Liver (tissue), 9 donors: ENCODE results near the gene GYG2. TPM values are rescaled to one million over a fixed set of nuclear protein-coding genes. Genes with fewer than 3 reads are reported as not detected.

ENCODE experiments used
- DNase-seq: peaks from one replicate; pipeline ENCODE4 v3.0.0-alpha.2; 2017; ENCODE audit warnings: low spot score
- H3K27ac ChIP-seq, 2 donors: one replicate each; pipeline ENCODE4 v1.7.0; 2013; ENCODE audit warnings: inconsistent platforms in 2 of 2, low read length in 2 of 2, control low read depth in 1 of 2, low read depth in 1 of 2, mild to moderate bottlenecking in 1 of 2
- H3K27me3 ChIP-seq, 4 donors: one replicate each; pipeline versions ENCODE4 v1.6.1 to v1.7.0; 2013; ENCODE audit warnings: low read length in 3 of 4, inconsistent platforms in 1 of 4, mild to moderate bottlenecking in 1 of 4, moderate library complexity in 1 of 4; ENCODE audit not compliant: control insufficient read depth in 4 of 4, insufficient read depth in 4 of 4
- H3K36me3 ChIP-seq, 4 donors: one replicate each; pipeline versions ENCODE4 v1.6.1 to v1.7.0; 2013; ENCODE audit warnings: low read length in 3 of 4, mild to moderate bottlenecking in 3 of 4, low read depth in 1 of 4, moderate library complexity in 1 of 4; ENCODE audit not compliant: control insufficient read depth in 4 of 4, insufficient read depth in 3 of 4
- H3K4me1 ChIP-seq, 4 donors: one replicate each; pipeline versions ENCODE4 v1.6.1 to v1.7.0; 2013; ENCODE audit warnings: low read length in 3 of 4, mild to moderate bottlenecking in 3 of 4, moderate library complexity in 1 of 4; ENCODE audit not compliant: control insufficient read depth in 4 of 4, insufficient read depth in 4 of 4
- H3K4me3 ChIP-seq, 3 donors: one replicate each; pipeline versions ENCODE4 v1.6.1 to v1.7.0; 2013; ENCODE audit warnings: low read length in 3 of 3, control low read depth in 1 of 3, low read depth in 1 of 3, mild to moderate bottlenecking in 1 of 3
- H3K9ac ChIP-seq, 2 donors: one replicate each; pipeline ENCODE4 v1.7.0; 2013; ENCODE audit warnings: low read length in 2 of 2, mild to moderate bottlenecking in 2 of 2, moderate library complexity in 2 of 2, control low read depth in 1 of 2, low read depth in 1 of 2
- H3K9me3 ChIP-seq, 4 donors: one replicate each; pipeline versions ENCODE4 v1.6.1 to v1.7.0; 2013; ENCODE audit warnings: low read length in 3 of 4; ENCODE audit not compliant: control insufficient read depth in 4 of 4
- EGR1 ChIP-seq, 2 donors: IDR thresholded peaks; 2 replicates each; pipeline ENCODE4 v1.6.1; 2016 to 2018; ENCODE audit warnings: antibody characterized with exemption in 2 of 2, low read depth in 2 of 2
- FOXA1 ChIP-seq: IDR thresholded peaks from 2 replicates; pipeline ENCODE4 v1.6.1; 2016; ENCODE audit warnings: antibody characterized with exemption
- FOXA2 ChIP-seq: IDR thresholded peaks from 2 replicates; pipeline ENCODE4 v1.6.1; 2016; ENCODE audit warnings: antibody characterized with exemption
- GABPA ChIP-seq, 2 donors: IDR thresholded peaks in 1 of 2; conservative IDR thresholded peaks in 1 of 2; 2 replicates each; pipeline ENCODE4 v1.6.1; 2016; ENCODE audit warnings: antibody characterized with exemption in 2 of 2, mild to moderate bottlenecking in 1 of 2, moderate library complexity in 1 of 2
- HNF4A ChIP-seq, 2 donors: conservative IDR thresholded peaks; 2 replicates each; pipeline ENCODE4 v1.6.1; 2016; ENCODE audit warnings: antibody characterized with exemption in 2 of 2, mild to moderate bottlenecking in 2 of 2
- HNF4G ChIP-seq: IDR thresholded peaks from 2 replicates; pipeline ENCODE4 v1.6.1; 2016; ENCODE audit warnings: antibody characterized with exemption
- JUND ChIP-seq, 2 donors: IDR thresholded peaks; 2 replicates each; pipeline ENCODE4 v1.6.1; 2016; ENCODE audit warnings: antibody characterized with exemption in 2 of 2
- NR2F2 ChIP-seq: IDR thresholded peaks from 2 replicates; pipeline ENCODE4 v1.6.1; 2016; ENCODE audit warnings: antibody characterized with exemption
- RAD21 ChIP-seq, 2 donors: IDR thresholded peaks; 2 replicates each; pipeline ENCODE4 v1.6.1; 2016; ENCODE audit warnings: antibody characterized with exemption in 2 of 2, mild to moderate bottlenecking in 2 of 2
- RXRA ChIP-seq, 2 donors: IDR thresholded peaks; 2 replicates each; pipeline ENCODE4 v1.6.1; 2017 to 2018; ENCODE audit warnings: antibody characterized with exemption in 2 of 2, mild to moderate bottlenecking in 1 of 2
- SP1 ChIP-seq: IDR thresholded peaks from 2 replicates; pipeline ENCODE4 v1.6.1; 2018; ENCODE audit warnings: antibody characterized with exemption, mild to moderate bottlenecking
- TAF1 ChIP-seq: conservative IDR thresholded peaks from 2 replicates; pipeline ENCODE4 v1.6.1; 2016; ENCODE audit warnings: antibody characterized with exemption, mild to moderate bottlenecking
- YY1 ChIP-seq: IDR thresholded peaks from 2 replicates; pipeline ENCODE4 v1.6.1; 2016; ENCODE audit warnings: antibody characterized with exemption, mild to moderate bottlenecking
- WGBS: extraction: QIAGEN DNeasy Blood & Tissue Kit; methylation state at CpG from one replicate; pipeline ENCODE4 v1.1.7; 2013; 5-methylcytosine and 5-hydroxymethylcytosine counted together
- polyA plus RNA-seq, 2 donors: library from polyadenylated mRNA; stranded (reverse) in 1 of 2; unstranded in 1 of 2; fragments of 200-250 nt in 1 of 2; fragments of >200 nt in 1 of 2; fragmentation: Nextera tagmentation in 1 of 2; extraction: Ambion mirVana in 1 of 2; gene quantifications; one replicate each; pipeline versions ENCODE4 v1.2.1 to v1.2.3, GENCODE V29; 2013 to 2015
- total RNA-seq, 2 donors: library from RNA; depleted of rRNA; stranded (reverse); fragments of >200 nt; gene quantifications; one replicate each; pipeline ENCODE4 v1.2.3, GENCODE V29; 2014
- TF ChIP-seq, protein P1 (sequence below): fragments of 150-350 bp; IDR thresholded peaks from 2 replicates; pipeline ENCODE4 v1.5.1; 2017; ENCODE audit warnings: improper control_type of control experiment, low read depth, low read length; ENCODE audit not compliant: missing input control
- TF ChIP-seq, protein P2 (sequence below): IDR thresholded peaks from 2 replicates; pipeline ENCODE4 v1.6.1; 2016; ENCODE audit warnings: antibody characterized with exemption
- TF ChIP-seq, protein P3 (sequence below): IDR thresholded peaks from 2 replicates; pipeline ENCODE4 v1.6.1; 2016; ENCODE audit warnings: antibody characterized with exemption, mild to moderate bottlenecking
- TF ChIP-seq, protein P4 (sequence below): IDR thresholded peaks from 2 replicates; pipeline ENCODE4 v1.6.1; 2016; ENCODE audit warnings: antibody characterized with exemption
- TF ChIP-seq, protein P5 (sequence below): IDR thresholded peaks from 2 replicates; pipeline ENCODE4 v1.6.1; 2016; ENCODE audit warnings: antibody characterized with exemption
- donor health status: healthy.
- donor health status: healthy.
- donor health status: healthy.
- donor health status: healthy.
- donor health status: healthy.

GYG2 gene
- total and polyA plus RNA-seq, 4 donors: 11.3 to 32.6 (median 14.3) TPM

DNA sequence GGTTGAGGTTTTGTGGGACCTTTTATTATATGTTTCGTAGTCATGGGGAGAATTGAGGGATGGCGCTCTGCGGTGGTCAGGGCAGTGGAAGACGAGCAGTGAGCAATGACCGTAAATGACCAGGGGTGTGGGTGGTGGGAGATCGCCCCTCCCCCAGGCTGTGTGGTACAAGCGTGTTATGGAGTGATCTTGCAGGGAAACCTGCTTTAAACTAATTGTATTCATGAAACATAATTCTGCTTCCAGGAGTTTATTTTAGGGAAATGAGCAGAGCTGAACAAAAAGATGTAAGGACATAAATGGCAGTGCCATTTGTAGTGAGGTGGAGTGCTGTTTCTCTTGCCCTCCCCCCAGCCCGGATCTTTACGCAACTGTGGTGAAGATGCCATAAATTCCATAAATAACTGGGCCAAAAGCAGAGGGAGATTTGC, 20.2 kb downstream of the GYG2 start (continued):
- TF ChIP-seq, protein P1, sequence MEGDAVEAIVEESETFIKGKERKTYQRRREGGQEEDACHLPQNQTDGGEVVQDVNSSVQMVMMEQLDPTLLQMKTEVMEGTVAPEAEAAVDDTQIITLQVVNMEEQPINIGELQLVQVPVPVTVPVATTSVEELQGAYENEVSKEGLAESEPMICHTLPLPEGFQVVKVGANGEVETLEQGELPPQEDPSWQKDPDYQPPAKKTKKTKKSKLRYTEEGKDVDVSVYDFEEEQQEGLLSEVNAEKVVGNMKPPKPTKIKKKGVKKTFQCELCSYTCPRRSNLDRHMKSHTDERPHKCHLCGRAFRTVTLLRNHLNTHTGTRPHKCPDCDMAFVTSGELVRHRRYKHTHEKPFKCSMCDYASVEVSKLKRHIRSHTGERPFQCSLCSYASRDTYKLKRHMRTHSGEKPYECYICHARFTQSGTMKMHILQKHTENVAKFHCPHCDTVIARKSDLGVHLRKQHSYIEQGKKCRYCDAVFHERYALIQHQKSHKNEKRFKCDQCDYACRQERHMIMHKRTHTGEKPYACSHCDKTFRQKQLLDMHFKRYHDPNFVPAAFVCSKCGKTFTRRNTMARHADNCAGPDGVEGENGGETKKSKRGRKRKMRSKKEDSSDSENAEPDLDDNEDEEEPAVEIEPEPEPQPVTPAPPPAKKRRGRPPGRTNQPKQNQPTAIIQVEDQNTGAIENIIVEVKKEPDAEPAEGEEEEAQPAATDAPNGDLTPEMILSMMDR: no peak

DNA sequence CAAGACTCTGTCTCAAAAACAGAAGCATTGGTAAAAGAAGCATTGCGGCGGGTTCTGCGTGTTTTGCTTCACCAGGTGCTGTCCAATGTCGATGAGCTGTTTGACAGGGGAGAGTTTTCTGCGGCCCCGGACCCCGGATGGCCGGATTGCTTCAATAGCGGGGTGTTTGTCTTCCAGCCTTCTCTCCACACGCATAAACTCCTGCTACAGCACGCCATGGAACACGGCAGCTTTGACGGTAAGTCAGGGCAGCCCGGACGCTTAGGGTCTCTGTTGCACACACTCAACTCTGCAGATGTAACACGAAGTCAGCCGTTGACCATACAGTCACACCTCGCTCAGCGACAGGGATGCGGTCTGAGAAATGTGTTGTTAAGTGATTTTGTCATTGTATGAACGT, 26.2 kb downstream of the GYG2 start:
- DNase-seq: no peak
- H3K9me3 ChIP-seq: no peaks in the 10 kb centered on the region
- TF ChIP-seq, protein P2, sequence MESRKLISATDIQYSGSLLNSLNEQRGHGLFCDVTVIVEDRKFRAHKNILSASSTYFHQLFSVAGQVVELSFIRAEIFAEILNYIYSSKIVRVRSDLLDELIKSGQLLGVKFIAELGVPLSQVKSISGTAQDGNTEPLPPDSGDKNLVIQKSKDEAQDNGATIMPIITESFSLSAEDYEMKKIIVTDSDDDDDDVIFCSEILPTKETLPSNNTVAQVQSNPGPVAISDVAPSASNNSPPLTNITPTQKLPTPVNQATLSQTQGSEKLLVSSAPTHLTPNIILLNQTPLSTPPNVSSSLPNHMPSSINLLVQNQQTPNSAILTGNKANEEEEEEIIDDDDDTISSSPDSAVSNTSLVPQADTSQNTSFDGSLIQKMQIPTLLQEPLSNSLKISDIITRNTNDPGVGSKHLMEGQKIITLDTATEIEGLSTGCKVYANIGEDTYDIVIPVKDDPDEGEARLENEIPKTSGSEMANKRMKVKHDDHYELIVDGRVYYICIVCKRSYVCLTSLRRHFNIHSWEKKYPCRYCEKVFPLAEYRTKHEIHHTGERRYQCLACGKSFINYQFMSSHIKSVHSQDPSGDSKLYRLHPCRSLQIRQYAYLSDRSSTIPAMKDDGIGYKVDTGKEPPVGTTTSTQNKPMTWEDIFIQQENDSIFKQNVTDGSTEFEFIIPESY: no peak
- TF ChIP-seq RAD21 (IDR thresholded peaks at IDR 0.05): no peak
- TF ChIP-seq, protein P1: no peak
- TF ChIP-seq YY1: no peak
- TF ChIP-seq, protein P3, sequence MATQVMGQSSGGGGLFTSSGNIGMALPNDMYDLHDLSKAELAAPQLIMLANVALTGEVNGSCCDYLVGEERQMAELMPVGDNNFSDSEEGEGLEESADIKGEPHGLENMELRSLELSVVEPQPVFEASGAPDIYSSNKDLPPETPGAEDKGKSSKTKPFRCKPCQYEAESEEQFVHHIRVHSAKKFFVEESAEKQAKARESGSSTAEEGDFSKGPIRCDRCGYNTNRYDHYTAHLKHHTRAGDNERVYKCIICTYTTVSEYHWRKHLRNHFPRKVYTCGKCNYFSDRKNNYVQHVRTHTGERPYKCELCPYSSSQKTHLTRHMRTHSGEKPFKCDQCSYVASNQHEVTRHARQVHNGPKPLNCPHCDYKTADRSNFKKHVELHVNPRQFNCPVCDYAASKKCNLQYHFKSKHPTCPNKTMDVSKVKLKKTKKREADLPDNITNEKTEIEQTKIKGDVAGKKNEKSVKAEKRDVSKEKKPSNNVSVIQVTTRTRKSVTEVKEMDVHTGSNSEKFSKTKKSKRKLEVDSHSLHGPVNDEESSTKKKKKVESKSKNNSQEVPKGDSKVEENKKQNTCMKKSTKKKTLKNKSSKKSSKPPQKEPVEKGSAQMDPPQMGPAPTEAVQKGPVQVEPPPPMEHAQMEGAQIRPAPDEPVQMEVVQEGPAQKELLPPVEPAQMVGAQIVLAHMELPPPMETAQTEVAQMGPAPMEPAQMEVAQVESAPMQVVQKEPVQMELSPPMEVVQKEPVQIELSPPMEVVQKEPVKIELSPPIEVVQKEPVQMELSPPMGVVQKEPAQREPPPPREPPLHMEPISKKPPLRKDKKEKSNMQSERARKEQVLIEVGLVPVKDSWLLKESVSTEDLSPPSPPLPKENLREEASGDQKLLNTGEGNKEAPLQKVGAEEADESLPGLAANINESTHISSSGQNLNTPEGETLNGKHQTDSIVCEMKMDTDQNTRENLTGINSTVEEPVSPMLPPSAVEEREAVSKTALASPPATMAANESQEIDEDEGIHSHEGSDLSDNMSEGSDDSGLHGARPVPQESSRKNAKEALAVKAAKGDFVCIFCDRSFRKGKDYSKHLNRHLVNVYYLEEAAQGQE: no peak
- TF ChIP-seq TAF1: no peak
- TF ChIP-seq, protein P4, sequence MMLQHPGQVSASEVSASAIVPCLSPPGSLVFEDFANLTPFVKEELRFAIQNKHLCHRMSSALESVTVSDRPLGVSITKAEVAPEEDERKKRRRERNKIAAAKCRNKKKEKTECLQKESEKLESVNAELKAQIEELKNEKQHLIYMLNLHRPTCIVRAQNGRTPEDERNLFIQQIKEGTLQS: no peak
- TF ChIP-seq HNF4A (conservative IDR thresholded peaks at IDR 0.05): no peak
- no peak for TF ChIP-seq SP1
- no peak for TF ChIP-seq GABPA (IDR thresholded peaks at IDR 0.05 in 1 of 2, conservative IDR thresholded peaks at IDR 0.05 in 1 of 2)
- TF ChIP-seq HNF4G: no peak
- TF ChIP-seq FOXA2: no peak
- TF ChIP-seq, protein P5, sequence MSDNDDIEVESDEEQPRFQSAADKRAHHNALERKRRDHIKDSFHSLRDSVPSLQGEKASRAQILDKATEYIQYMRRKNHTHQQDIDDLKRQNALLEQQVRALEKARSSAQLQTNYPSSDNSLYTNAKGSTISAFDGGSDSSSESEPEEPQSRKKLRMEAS: no peak
- no peak for TF ChIP-seq RXRA (IDR thresholded peaks at IDR 0.05)
- TF ChIP-seq FOXA1: no peak
- TF ChIP-seq JUND (IDR thresholded peaks at IDR 0.05): no peak
- no peak for TF ChIP-seq EGR1 (IDR thresholded peaks at IDR 0.05; ENCODE audit: low read depth in 2 of 2)
- TF ChIP-seq NR2F2: no peak
- no peak overlapping the region for H3K9ac ChIP-seq
- no peak overlapping the region for H3K27ac ChIP-seq
- no peaks in the 10 kb centered on the region for H3K27me3 ChIP-seq
- H3K36me3 ChIP-seq: peaks cover 0 to 44% (median 23%) of the 10 kb centered on the region in 4 donors
- no peaks in the 10 kb centered on the region for H3K4me1 ChIP-seq
- H3K4me3 ChIP-seq: no peak overlapping the region
- WGBS: 97% methylated on average over 21 of the region's 21 CpGs
